ENCODE measurements around the gene HSD11B2.

GRCh38 chr16:67398546-67399217, 32.2 kb upstream of the HSD11B2 start:
- TF ChIP-seq CTCF (conservative IDR thresholded peaks at IDR 0.05; ENCODE audit: low read depth, low read length) (no peak), EZH2 (IDR thresholded peaks at IDR 0.05; ENCODE audit: low read length, unreplicated experiment) (no peak)
